NCI-H82 treated with DMSO at 0.1 percent for 48 hours (cell line): ENCODE data around the gene ACSF2.
A peak's percentile ranks its signal among the peaks of the same experiment; 100 is the strongest.

Source experiments
- DNase-seq: peaks from one replicate; lab custom pipeline; 2025; ENCODE audit not compliant: unreplicated experiment; lab: John Stamatoyannopoulos, UW

The ACSF2 gene

DNA sequence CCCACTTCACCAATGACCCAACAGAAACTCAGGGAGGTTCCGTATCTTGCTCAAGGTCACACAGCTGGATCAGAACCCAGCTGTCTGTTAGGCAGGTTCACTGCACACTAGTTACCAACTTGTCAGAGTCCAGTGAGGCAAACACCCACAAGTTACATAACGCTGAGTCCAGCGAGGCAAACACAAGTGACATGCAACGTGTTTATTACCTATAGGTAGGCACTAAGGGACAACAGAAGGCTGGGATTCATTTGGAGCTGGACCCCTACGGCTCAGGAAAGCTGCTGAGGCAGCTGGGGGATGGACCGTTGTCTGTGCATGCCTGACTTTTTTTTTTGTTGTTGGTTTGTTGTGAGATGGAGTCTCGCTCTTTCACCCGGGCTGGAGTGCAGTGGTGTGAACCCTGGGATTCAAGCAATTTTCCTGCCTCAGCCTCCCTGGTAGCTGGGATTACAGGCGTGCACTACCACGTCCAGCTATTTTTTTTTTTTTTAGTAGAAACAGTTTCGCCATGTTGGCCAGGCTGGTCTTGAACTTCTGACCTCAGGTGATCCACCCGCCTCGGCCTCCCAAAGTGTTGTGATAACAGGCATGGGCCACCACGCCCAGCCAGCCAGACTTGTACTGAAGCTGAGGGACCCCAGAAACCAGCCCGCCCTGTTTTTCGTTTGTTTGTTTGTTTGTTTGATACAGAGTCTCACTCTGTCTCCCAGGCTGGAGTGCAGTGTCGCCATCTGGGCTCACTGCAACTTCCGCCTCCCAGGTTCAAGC lies 50.7 kb downstream of the ACSF2 start:
- DNase-seq = no peak

DNA sequence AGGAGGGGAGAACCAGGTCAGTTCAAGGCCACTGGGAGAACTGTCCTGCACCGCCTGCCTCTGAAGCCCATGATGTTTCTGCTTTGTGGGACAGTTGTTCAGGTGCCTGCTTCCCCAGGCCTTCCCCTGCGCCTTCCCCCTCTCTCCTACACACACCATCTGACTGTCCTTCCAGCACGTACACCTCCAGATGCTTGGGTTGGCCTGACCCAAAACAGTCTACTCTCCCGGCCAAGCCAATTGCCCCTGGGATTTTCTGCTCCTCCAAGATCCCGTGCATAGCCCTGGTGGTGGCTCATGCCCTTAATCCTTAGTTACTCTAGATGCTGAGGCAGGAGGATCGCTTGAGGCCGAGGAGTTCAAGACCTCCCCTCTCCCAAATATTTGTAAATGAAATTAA lies 52.0 kb downstream of the ACSF2 start:
- DNase-seq = no peak

DNA sequence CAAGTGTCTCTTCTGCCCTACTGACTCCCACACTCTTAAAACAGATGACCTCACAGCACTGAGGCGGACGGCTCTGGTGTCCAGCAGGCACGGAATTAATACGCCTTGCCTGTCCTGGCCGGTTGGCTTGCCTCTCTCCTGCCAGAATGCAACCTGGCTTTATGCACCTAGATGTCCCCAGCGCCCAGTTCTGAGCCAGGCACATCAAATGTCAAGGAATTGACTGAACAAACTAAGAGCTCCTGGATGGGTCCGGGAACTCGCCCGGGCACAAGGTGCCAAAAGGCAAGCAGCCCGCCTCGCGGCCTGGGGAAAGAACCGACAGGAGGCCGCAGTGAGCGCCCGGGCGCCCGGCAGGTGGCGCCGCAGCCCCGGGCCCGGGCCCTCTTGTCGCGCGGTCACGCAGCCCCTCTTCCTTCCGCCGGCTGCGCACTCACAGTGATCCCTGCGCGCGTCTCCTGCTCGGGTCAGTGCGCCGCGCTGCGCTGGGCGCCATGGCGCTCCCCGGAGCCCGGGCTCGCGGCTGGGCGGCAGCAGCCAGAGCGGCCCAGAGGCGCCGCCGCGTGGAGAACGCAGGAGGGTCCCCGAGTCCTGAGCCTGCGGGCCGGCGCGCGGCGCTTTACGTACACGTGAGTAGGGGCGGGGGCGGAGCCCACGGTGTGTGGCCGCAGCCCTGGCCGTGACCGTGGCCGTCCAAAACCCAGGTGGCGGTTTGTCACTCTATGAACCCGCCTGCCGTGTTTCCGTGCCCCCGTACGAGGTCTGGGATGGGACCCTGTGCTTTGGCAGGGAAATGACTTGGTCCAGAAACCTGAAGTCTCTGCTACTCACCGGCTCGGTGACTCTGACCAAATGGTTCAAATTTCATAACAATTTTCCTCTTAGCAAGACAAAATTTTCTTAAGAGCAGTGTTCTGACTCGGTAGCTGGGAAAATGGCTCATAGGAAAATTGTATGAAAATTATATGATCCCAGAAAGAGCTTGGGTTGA lies 52.7 kb downstream of the ACSF2 start, which contains the start of gene RSAD1:
Gene RSAD1 (plus strand): TSS at position 470 of the 991 bp plus-strand sequence. CDS start 25 bp downstream, at position 495.
- DNase-seq = peak; percentile 64

DNA sequence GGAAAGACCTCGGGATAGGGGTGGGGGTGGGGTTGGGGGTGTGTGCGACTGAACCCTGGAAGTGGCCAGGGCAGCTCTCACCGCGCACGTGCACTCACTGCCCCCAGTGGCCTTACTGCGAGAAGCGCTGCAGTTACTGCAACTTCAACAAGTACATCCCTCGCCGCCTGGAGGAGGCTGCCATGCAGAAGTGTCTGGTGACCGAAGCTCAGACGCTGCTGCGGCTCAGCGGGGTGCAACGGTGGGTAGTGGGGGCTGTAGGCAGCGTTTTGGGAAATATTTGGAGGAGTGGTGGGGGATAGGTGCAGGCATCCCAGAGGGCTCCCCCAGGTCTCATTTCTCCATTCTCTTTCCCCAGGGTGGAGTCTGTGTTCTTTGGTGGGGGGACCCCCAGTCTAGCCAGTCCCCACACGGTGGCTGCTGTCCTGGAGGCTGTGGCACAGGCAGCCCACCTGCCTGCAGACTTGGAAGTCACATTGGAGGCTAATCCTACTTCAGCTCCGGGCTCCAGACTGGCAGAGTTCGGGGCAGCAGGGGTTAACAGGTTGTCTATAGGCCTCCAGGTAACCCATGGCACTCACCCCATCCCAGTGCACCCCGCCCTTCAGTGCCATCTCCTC lies 53.6 kb downstream of the ACSF2 start:
- DNase-seq = peak; percentile 43

DNA sequence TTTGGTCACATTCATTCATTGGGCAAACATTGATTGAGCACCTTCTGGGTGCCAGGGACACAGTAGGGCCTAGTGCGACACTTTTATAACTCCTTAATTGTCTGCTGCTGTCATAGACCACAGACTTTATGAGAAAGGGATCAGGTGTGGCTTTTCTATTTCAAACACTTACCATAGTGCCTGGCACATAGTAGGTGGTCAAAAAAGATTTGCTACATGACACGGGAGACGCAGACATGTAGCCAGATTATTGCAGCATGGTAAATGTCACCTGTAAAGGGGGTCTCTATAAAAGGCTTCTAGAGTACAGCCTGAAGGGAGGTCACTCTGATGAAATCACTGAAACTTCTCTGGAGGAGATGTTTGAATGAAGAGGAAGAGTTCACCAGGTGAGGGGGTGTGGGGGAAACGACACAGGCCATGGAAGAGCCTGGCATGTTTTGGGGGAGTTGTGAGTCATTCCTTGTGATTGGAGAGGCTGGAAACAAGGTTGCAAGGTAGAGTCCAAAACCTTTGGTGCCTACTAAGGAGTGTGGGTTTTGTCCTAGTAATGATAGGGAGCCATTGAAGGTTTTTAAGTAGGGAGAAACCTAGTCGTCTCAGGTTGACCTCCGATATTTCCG lies 54.2 kb downstream of the ACSF2 start:
- DNase-seq = no peak

DNA sequence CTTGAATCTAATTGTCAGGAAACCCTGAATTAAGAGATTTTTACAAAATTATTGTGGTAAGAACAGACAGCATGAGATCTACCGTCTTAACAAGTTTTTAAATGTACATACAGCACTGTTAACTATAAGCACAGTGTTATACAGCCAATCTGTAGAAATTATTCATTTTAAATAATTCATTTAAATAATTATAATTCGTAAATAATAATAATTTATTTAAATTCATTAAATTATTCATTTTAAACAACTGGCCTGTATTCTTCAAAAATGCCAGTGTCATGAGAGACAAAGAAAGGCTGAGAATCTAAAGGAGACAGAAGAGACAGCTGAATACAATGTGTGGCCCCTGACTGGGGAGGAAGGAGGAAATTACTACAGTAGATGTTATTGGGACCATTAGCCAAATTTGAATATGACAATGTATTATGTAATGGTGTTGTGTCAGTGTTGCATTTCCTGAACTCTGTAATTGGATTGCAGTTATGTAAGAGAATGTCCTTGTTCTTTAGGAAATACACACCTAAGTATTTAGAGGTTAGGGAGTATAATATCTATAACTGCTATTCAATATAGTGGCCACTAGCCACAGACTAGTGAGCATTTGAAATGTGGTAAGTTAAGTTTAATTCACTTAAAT lies 55.0 kb downstream of the ACSF2 start:
- DNase-seq = no peak

DNA sequence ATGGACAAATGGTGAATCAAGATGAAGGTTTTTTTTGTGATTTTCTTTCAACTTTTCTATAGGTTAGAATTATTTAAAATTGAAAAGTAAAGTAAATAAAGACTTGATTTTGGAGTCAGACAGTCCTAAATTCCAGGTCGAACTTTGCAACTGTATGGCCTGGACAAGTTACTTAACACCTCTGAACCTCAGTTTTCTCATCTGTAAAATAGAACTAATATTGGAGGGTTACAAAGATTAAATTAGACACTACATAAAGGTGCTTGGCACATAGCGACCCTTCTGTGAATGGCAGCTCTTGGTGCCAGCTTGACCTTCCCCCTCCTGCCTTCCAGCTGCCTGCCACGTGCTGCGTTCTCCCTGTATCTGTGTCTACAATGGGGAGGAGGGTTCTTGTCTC lies 55.6 kb downstream of the ACSF2 start:
- DNase-seq = no peak

DNA sequence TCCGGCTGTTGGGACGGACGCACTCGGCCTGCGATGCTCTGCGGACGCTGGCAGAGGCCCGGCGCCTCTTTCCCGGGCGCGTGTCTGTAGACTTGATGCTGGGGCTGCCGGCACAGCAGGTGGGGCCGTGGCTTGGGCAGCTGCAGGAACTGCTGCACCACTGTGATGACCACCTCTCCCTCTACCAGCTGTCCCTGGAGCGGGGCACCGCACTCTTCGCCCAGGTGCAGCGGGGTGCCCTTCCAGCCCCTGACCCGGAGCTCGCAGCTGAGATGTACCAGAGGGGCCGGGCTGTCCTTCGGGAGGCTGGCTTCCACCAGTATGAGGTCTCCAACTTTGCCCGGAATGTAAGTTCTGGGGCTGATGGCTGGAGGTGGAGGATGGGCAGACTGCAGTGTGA lies 56.1 kb downstream of the ACSF2 start:
- no peak for DNase-seq

DNA sequence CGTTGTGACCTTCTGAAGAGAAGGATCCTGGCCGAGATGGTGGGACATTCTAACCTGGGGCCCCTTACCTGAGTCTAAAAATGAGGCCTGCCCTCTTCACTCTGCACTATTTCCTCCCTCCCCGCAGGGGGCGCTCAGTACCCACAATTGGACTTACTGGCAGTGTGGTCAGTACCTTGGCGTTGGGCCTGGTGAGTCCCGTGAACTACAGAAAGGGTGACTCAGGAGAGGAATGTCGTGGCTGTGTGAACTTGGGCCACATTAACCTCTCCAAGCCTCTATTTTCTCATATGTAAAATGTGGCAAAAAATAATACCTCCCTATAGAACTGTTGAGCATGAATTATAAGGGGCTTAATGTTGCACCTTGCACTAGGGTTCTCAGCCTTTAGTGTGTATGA lies 56.5 kb downstream of the ACSF2 start:
- peak; percentile 12 for DNase-seq

DNA sequence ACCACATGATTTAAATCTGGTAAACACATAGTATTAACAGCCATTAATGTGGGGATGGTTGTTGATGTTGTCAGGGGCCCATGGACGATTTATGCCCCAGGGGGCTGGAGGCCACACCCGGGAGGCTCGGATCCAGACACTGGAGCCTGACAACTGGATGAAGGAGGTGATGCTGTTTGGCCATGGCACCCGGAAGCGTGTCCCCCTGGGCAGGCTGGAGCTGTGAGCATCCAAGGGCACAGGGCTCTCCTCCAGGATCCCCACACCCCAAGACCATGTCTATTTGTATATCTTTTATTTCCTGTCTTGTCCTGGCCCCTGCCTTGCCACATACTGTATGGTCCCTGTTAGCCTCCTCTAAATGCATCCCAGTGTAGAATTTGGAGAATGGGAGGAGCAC lies 57.2 kb downstream of the ACSF2 start:
- DNase-seq = no peak

DNA sequence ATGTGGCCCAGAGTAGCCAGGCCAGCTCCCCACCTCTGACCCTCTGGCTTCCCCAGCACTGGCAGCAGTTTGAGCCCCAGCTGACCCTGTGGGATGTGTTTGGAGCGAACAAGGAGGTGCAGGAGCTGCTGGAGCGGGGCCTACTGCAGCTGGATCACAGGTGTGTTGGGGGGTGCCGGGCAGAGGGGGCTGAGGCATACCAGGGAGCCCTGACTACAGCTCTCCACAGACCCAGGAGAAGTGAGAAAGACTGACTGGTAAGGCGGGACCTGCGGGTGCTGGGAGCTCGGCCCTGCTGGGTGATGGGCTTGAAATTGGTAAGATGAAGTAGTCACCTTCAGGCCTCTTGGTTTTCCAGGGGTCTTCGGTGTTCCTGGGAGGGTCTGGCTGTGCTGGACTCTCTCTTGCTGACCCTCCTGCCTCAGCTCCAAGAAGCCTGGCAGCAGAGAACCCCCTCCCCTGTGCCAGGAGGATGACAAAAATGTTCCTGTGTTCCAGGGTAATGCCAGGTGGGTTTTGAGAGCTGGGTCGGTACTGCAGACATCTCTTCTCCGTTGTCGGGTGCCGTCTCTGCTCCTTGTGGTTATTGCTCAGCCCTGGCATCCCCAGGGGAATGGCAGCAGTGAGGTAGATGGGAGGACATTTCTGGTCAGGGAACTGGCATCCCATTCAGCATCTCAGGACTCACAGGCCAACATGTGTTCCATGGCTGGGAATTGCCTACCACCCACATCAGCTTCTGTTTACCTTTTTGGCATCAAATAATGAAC lies 58.6 kb downstream of the ACSF2 start:
- DNase-seq = no peak

DNA sequence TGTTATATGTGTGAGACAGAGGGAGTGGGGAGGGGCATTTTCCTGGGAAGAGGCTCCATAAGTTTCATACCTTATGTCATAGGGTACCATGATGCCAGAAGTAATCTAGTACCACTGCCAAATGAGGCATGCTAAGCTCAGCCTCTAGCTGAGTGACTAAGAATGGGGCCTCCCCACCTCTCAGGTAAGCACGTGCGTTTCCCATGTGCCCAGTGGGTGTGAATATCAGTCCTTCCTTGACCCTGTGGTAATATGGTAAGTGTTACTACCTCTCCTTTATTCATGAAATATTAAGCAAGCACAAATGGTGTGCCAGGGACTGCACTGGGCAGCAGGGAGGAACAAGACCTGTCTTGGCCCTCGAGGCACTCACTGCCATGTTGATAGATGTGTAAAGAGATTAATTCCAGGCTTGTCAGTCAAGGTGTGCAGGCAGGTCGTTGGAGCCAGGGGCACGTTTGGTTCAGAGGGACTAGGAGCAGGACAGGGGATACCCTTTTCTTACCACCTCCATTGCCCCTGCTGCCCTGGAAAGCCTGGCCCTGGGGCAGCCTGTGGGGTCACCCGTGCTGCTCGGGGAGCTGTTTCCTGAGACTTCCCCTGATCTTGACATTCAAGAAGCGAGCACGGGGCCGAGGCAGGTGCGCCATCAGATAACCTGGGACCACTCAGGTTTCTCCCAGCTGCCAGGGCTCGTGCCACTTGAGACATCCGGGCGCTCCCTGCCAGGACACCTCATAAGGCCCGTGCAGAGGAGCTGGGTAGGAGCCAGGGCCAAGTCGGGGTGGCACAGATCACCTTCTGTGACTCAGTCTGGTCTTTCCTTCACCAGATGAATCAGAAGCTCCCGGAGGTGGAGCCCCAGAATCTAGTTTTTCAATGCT lies 61.4 kb downstream of the ACSF2 start:
- DNase-seq = no peak

DNA sequence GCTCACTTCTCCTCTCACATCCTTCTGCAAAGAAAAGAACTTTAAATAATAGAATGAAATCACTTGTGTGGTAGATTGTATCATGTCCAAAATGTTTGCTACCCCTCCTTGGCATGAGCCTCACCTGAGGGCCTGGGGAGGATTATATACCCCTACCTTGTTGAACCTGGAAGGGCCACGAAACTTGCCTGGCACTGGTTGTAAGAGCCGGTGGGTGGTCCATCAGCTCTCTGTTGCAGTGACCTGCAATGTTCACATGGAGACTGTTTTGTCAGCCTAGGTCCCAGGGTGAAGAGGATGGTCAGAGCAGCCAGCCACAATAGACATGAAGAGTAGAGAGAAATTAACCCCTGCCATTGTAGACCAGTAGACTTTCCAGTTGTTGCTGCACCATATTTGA lies 62.9 kb downstream of the ACSF2 start:
- DNase-seq = no peak

DNA sequence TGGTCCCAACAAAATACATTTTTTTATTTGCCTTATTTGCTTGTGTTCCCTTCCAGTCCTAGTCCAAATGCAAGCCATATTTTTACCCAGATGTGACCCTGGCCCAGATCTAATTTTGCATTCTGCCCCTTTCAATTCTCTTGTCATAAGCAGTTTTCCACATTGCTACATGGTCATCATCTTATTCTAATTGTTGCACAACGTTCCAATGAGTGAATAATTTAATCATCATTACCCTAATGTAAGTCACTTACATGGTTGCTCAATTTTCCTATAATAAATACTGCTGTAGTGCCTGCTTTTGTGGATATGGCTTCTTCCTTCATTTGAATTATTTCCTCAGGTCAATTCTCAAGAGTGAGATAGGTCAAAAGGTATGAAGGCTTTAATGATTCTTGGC lies 65.5 kb downstream of the ACSF2 start:
- DNase-seq = no peak

DNA sequence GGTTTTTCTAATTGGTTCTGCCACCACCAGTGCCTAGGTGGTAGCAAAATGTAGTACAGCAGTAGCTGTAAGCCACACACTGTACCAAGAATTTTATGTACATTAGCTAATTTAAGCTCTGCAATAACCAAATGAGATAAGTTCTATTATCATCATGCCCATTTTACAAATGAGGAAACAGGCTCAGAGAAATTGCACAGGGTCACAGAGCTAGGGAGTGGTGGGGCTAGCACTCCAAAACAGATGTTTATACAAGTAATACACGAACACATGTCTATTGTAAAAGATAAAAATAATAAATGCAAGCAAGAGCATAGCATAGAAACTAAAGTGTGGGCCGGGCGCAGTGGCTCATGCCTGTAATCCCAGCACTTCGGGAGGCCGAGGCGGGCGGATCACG lies 66.2 kb downstream of the ACSF2 start:
- no peak for DNase-seq

DNA sequence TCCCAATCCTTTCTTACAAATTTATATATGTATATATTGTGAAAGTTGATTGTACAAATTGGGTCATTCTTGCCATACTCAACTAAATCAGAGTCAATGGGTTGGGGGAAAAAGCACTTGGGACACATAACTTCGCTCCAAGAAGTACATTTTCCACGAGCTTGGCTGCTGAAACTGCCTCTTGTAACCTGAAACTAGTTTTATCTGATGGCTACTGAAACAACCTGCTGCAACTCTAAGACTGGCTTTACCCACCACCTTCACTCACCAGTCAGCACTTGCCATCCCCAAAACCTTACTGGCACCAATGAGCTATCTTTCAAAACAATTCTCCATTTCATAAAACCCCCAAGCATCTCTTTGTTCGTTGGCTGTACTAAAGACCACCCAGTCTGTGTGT lies 67.7 kb downstream of the ACSF2 start:
- DNase-seq = no peak

DNA sequence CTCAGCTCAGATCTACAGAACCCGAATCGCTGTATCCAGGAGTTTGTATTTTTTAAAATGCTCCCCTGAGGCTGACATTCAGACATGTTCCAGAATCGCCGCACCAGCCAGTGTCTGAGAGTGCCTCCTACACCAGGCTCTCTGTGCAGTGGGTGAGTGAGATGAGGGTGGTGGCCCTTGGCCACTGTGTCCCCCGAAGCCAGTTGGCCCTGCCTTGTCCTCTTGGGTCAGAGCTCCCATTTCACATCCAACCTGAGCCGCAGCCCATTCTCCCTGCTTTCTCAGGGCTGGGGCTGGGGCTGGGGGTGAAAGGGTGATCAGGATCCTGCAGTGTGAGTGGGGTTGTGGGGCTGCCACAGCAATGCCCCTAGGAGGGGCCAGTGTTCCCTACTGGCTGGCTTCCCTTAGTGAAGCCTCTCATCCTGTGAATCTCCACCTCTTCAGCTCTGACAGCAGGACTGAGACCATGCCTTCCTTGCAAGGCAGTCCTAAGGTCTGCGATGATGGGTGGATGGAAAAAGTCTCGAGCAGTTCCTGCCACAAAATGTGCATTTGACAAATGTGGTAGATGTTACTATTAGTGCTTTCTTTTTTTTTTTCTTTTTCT lies 69.3 kb downstream of the ACSF2 start:
- no peak for DNase-seq

DNA sequence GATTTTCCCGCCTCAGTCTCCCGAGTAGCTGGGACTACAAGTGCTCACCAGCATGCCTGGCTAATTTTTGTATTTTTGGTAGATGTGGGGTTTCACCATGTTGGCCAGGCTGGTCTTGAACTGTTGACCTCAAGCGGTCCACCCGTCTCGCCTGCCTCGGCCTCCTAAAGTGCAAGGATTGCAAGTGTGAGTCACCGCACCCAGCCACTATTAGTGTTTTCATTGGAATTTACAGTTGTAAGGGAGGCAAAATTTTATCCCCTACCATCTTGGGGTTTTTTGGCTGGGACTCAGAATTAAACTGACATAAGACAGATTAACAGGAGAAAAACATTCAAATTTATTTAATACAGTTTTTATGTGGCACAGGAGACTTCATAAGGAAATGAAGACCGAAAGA lies 69.9 kb downstream of the ACSF2 start:
- no peak for DNase-seq
